ENCODE data around the gene FNTB. TPM values are rescaled to one million over a fixed set of nuclear protein-coding genes. Genes with fewer than 3 reads are reported as not detected.

FNTB gene
- total RNA-seq, 1 donor from 2014 or later, result 18.0 TPM

- no peaks in the 10 kb centered on the region for H3K27me3 ChIP-seq (ENCODE audit: control insufficient read depth, insufficient read depth, low read length)
- H3K36me3 ChIP-seq (ENCODE audit: control insufficient read depth, insufficient read depth, low read length), result no peaks in the 10 kb centered on the region
- DNase-seq (ENCODE audit: low read depth), result no peak
- peak; percentile 30 for TF ChIP-seq CTCF (IDR thresholded peaks at IDR 0.05; ENCODE audit: insufficient read depth, low read length, poor library complexity, severe bottlenecking)
- no peak overlapping the region for H3K4me3 ChIP-seq (ENCODE audit: low read depth, low read length)
These were observed 25.9 kb upstream of the FNTB start for GRCh38 chr14:64960762-64961276.

- H3K36me3 ChIP-seq (ENCODE audit: control insufficient read depth, insufficient read depth, low read length), result no peaks in the 10 kb centered on the region
- no peaks in the 10 kb centered on the region for H3K27me3 ChIP-seq (ENCODE audit: control insufficient read depth, insufficient read depth, low read length)
- DNase-seq (ENCODE audit: low read depth), result no peak
- TF ChIP-seq CTCF (IDR thresholded peaks at IDR 0.05; ENCODE audit: insufficient read depth, low read length, poor library complexity, severe bottlenecking), result no peak
- H3K4me3 ChIP-seq (ENCODE audit: low read depth, low read length), result no peak overlapping the region
These were observed 23.1 kb upstream of the FNTB start for GRCh38 chr14:64963611-64964010.

- Histone ChIP-seq H3K27me3 (ENCODE audit: control insufficient read depth, insufficient read depth, low read length) (no peaks in the 10 kb centered on the region), H3K36me3 (ENCODE audit: control insufficient read depth, insufficient read depth, low read length) (no peaks in the 10 kb centered on the region), H3K4me3 (ENCODE audit: low read depth, low read length) (no peak overlapping the region)
- DNase-seq (ENCODE audit: low read depth), result no peak
- TF ChIP-seq CTCF (IDR thresholded peaks at IDR 0.05; ENCODE audit: insufficient read depth, low read length, poor library complexity, severe bottlenecking), result no peak
These were observed 21.2 kb upstream of the FNTB start for GRCh38 chr14:64965356-64966000.

GRCh38 chr14:64966976-64967375 lies 19.7 kb upstream of the FNTB start:
- no peaks in the 10 kb centered on the region for H3K36me3 ChIP-seq (ENCODE audit: control insufficient read depth, insufficient read depth, low read length)
- DNase-seq (ENCODE audit: low read depth), result no peak
- no peak overlapping the region for H3K4me3 ChIP-seq (ENCODE audit: low read depth, low read length)
- no peaks in the 10 kb centered on the region for H3K27me3 ChIP-seq (ENCODE audit: control insufficient read depth, insufficient read depth, low read length)
- no peak for TF ChIP-seq CTCF (IDR thresholded peaks at IDR 0.05; ENCODE audit: insufficient read depth, low read length, poor library complexity, severe bottlenecking)

- no peak for DNase-seq (ENCODE audit: low read depth)
- no peak for TF ChIP-seq CTCF (IDR thresholded peaks at IDR 0.05; ENCODE audit: insufficient read depth, low read length, poor library complexity, severe bottlenecking)
- H3K36me3 ChIP-seq (ENCODE audit: control insufficient read depth, insufficient read depth, low read length), result no peaks in the 10 kb centered on the region
- no peak overlapping the region for H3K4me3 ChIP-seq (ENCODE audit: low read depth, low read length)
- peaks cover 3% of the 10 kb centered on the region for H3K27me3 ChIP-seq (ENCODE audit: control insufficient read depth, insufficient read depth, low read length)
These were observed 18.5 kb upstream of the FNTB start for GRCh38 chr14:64968167-64968566.

- Histone ChIP-seq H3K36me3 (ENCODE audit: control insufficient read depth, insufficient read depth, low read length) (no peaks in the 10 kb centered on the region), H3K27me3 (ENCODE audit: control insufficient read depth, insufficient read depth, low read length) (peaks cover 3% of the 10 kb centered on the region), H3K4me3 (ENCODE audit: low read depth, low read length) (no peak overlapping the region)
- DNase-seq (ENCODE audit: low read depth), result no peak
- no peak for TF ChIP-seq CTCF (IDR thresholded peaks at IDR 0.05; ENCODE audit: insufficient read depth, low read length, poor library complexity, severe bottlenecking)
These were observed 18.0 kb upstream of the FNTB start for GRCh38 chr14:64968651-64969050.

All from kidney epithelial cell (primary cell).